Measurements from ENCODE around the gene AHCY.

Gene AHCY

DNA sequence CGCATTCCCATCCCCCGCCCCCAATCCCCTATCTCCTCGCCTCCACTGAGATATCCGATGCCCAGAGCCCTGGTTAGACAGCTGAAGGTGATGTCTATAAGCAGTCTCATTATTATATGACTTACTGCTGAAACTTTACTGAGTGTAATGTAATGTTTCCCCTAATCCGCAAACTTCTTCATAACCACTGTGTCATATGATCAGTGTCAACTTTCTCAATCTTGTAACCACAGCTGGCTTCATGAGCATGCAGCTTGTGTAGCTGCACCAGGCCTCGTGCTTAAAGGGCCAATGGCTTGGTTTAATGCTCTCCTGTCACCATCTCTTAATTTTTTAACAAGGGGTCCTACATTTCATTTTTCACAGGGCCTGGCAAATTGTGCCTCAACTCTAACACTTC is 53.9 kb downstream of the AHCY start:
- TF ChIP-seq TCF12 (IDR thresholded peaks at IDR 0.05; ENCODE audit: low read depth) (no peak), CEBPB (IDR thresholded peaks at IDR 0.05) (no peak), YY1 (IDR thresholded peaks at IDR 0.05; ENCODE audit: low read depth) (no peak), FOXM1 (IDR thresholded peaks at IDR 0.05; ENCODE audit: borderline replicate concordance, low read depth) (no peak), TAF1 (IDR thresholded peaks at IDR 0.05; ENCODE audit: low read depth) (no peak)

DNA sequence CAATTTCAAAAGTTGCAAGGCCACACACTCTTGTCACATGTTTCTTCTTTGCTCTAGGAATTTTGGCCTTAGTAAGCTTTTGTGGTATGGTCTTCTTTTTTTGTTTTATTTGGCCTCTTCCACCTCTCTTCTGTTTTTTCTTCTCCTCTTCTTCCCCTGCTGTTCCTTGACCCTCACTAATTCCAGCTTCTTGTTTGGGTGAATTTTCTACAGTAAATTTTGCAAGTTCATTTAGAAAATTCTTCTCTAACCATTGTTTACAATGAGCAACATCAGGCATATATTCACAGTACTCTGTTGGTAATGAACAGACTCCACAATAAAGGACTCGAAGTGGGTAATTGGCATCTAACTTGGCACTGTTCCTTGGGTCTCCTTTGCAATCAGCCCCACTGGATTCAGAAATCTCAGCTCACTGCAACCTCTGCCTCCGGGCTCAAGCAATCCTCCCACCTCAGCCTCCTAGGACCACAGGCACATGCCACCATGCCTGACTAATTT is 57.0 kb downstream of the AHCY start:
- no peak for TF ChIP-seq EP300 (IDR thresholded peaks at IDR 0.05; ENCODE audit: borderline replicate concordance)
- no peak for TF ChIP-seq YY1 (IDR thresholded peaks at IDR 0.05; ENCODE audit: low read depth)
- TF ChIP-seq NFIC (IDR thresholded peaks at IDR 0.05) = no peak
- no peak for TF ChIP-seq CEBPB (IDR thresholded peaks at IDR 0.05)
- TF ChIP-seq EGR1 (IDR thresholded peaks at IDR 0.05) = no peak
- TF ChIP-seq FOXM1 (IDR thresholded peaks at IDR 0.05; ENCODE audit: borderline replicate concordance, low read depth) = no peak

DNA sequence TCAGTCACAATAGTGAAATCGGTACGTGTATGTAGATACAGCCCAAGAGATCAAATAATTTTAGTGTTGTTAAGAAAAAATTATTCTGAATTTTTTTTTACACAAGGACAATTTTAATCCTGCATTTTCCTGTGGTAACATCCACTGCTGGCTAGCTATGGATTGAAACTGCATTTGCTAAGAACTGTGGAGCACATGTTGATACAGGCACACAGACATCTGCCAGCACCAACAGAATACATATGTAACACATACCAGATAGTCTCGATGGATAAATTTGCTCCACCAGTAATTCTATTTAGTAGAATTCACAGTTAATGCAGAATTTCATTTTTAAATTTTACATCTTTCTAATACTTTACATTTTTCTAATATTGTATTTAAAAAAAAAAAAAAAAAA is 59.8 kb downstream of the AHCY start:
- TF ChIP-seq, protein P1, sequence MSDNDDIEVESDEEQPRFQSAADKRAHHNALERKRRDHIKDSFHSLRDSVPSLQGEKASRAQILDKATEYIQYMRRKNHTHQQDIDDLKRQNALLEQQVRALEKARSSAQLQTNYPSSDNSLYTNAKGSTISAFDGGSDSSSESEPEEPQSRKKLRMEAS (IDR thresholded peaks at IDR 0.05) = no peak
- TF ChIP-seq ZBTB7A (IDR thresholded peaks at IDR 0.05; ENCODE audit: low read depth) (no peak), TEAD4 (IDR thresholded peaks at IDR 0.05) (no peak), EGR1 (IDR thresholded peaks at IDR 0.05) (no peak), CREB1 (IDR thresholded peaks at IDR 0.05; ENCODE audit: low read depth) (no peak), FOXM1 (IDR thresholded peaks at IDR 0.05; ENCODE audit: borderline replicate concordance, low read depth) (no peak), RAD21 (IDR thresholded peaks at IDR 0.05; ENCODE audit: low read depth) (no peak), EP300 (IDR thresholded peaks at IDR 0.05; ENCODE audit: borderline replicate concordance) (no peak), TAF1 (IDR thresholded peaks at IDR 0.05; ENCODE audit: low read depth) (no peak)
- TF ChIP-seq, protein P2, sequence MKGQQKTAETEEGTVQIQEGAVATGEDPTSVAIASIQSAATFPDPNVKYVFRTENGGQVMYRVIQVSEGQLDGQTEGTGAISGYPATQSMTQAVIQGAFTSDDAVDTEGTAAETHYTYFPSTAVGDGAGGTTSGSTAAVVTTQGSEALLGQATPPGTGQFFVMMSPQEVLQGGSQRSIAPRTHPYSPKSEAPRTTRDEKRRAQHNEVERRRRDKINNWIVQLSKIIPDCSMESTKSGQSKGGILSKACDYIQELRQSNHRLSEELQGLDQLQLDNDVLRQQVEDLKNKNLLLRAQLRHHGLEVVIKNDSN (IDR thresholded peaks at IDR 0.05) = no peak
- TF ChIP-seq, protein P3, sequence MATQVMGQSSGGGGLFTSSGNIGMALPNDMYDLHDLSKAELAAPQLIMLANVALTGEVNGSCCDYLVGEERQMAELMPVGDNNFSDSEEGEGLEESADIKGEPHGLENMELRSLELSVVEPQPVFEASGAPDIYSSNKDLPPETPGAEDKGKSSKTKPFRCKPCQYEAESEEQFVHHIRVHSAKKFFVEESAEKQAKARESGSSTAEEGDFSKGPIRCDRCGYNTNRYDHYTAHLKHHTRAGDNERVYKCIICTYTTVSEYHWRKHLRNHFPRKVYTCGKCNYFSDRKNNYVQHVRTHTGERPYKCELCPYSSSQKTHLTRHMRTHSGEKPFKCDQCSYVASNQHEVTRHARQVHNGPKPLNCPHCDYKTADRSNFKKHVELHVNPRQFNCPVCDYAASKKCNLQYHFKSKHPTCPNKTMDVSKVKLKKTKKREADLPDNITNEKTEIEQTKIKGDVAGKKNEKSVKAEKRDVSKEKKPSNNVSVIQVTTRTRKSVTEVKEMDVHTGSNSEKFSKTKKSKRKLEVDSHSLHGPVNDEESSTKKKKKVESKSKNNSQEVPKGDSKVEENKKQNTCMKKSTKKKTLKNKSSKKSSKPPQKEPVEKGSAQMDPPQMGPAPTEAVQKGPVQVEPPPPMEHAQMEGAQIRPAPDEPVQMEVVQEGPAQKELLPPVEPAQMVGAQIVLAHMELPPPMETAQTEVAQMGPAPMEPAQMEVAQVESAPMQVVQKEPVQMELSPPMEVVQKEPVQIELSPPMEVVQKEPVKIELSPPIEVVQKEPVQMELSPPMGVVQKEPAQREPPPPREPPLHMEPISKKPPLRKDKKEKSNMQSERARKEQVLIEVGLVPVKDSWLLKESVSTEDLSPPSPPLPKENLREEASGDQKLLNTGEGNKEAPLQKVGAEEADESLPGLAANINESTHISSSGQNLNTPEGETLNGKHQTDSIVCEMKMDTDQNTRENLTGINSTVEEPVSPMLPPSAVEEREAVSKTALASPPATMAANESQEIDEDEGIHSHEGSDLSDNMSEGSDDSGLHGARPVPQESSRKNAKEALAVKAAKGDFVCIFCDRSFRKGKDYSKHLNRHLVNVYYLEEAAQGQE (IDR thresholded peaks at IDR 0.05; ENCODE audit: low read depth) = no peak

DNA sequence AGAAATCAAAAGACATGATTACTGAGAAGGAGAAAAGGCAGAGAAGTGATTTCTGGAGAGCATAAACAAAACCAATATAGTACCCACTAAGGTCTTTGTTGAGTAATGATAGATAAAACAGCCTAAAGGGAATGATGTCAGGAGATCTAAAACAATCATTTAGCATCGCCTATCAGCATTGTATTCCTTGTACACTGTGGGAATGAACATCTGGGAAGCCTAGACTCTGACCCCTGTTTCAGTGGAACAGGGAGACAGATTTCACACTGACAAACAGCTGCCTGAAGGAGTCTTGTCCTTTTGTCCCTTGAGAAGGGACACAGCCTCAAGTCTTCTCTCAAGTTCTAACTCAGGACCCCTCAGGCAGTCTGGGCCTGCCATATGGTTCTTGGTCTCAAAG is 60.3 kb downstream of the AHCY start:
- TF ChIP-seq, protein P2 (IDR thresholded peaks at IDR 0.05) = no peak
- TF ChIP-seq TEAD4 (IDR thresholded peaks at IDR 0.05) (no peak), RAD21 (IDR thresholded peaks at IDR 0.05; ENCODE audit: low read depth) (no peak), CREB1 (IDR thresholded peaks at IDR 0.05; ENCODE audit: low read depth) (no peak), TAF1 (IDR thresholded peaks at IDR 0.05; ENCODE audit: low read depth) (no peak), CEBPB (IDR thresholded peaks at IDR 0.05) (no peak), EP300 (IDR thresholded peaks at IDR 0.05; ENCODE audit: borderline replicate concordance) (no peak)
- TF ChIP-seq, protein P3 (IDR thresholded peaks at IDR 0.05; ENCODE audit: low read depth) = no peak
- TF ChIP-seq, protein P1 (IDR thresholded peaks at IDR 0.05) = no peak

DNA sequence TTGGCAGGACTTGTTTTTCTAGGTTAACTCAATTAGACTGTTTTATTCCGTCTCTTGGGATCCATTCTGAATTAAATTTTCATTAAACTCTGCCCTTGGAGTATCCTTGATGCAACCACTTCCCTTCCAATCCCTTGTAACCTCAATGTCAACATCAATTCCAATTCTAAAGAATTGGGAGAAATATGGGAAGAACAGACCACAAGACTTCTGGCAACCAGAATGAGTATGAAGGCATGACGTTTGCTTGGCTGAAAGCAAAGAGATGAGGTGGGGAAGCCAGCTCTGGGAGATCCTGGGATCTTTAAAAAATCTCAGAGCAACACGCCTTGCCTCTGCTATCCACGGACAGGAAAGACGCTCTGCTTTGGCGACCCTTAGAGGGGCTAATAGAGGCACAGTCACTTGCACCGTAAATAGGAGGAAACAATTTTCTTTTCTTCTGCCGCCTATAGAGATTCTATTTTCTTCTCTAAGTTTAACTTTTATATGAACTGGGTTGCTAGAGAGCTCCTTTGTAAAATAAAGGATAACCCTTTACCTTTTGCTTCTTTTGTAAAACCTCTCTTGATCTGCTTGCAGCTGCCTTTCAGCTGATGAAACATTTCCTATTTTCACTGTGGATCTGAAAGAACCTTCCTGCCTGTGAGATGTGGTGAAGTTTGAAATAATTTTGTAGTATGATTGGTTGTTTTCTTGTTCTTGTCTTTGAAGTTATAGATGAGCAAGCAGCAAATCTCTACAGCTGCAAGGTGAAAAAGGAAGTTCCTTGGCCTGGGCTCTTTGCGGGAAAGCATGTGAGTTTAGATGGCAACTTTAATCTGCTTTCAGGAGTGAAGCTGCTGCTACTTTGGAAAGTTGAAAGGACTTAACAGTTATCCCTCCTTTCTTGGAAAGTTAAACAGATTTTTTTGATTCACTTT is 62.2 kb downstream of the AHCY start, which contains the start of gene ASIP:
Gene ASIP, plus strand, starts transcription at position 731 of the 923 bp plus-strand sequence. CDS start 18,952 bp downstream, outside the sequence.
- TF ChIP-seq ZBTB7A (IDR thresholded peaks at IDR 0.05; ENCODE audit: low read depth) (no peak), EP300 (IDR thresholded peaks at IDR 0.05; ENCODE audit: borderline replicate concordance) (no peak), YY1 (IDR thresholded peaks at IDR 0.05; ENCODE audit: low read depth) (no peak), FOXM1 (IDR thresholded peaks at IDR 0.05; ENCODE audit: borderline replicate concordance, low read depth) (no peak), TAF1 (IDR thresholded peaks at IDR 0.05; ENCODE audit: low read depth) (no peak), EGR1 (IDR thresholded peaks at IDR 0.05) (no peak), CREB1 (IDR thresholded peaks at IDR 0.05; ENCODE audit: low read depth) (no peak), NFIC (IDR thresholded peaks at IDR 0.05) (no peak), TEAD4 (IDR thresholded peaks at IDR 0.05) (no peak), RAD21 (IDR thresholded peaks at IDR 0.05; ENCODE audit: low read depth) (no peak)
- TF ChIP-seq, protein P3 (IDR thresholded peaks at IDR 0.05; ENCODE audit: low read depth) = no peak
- TF ChIP-seq, protein P2 (IDR thresholded peaks at IDR 0.05) = no peak
- TF ChIP-seq, protein P1 (IDR thresholded peaks at IDR 0.05) = no peak

All from Ishikawa (cell line).